Activated CD4-positive, alpha-beta T cell treated with anti-CD3 and anti-CD28 coated beads, Interleukin-2, Interleukin-6, amounts not matched to agents 100 ng/mL and 50 ng/mL, durations not matched to agents 16 hours and 8 hours (primary cell): Measurements from ENCODE around the gene TRMU.
"Not testable (repeated sequence)": the region's sequence is repeated elsewhere in the genome, so short reads cannot be mapped to it uniquely, and the experiment has no call there.

ENCODE experiments used
- DNase-seq: peaks from one replicate; pipeline ENCODE4 v3.0.0-alpha.2; 2020

Gene TRMU

DNA sequence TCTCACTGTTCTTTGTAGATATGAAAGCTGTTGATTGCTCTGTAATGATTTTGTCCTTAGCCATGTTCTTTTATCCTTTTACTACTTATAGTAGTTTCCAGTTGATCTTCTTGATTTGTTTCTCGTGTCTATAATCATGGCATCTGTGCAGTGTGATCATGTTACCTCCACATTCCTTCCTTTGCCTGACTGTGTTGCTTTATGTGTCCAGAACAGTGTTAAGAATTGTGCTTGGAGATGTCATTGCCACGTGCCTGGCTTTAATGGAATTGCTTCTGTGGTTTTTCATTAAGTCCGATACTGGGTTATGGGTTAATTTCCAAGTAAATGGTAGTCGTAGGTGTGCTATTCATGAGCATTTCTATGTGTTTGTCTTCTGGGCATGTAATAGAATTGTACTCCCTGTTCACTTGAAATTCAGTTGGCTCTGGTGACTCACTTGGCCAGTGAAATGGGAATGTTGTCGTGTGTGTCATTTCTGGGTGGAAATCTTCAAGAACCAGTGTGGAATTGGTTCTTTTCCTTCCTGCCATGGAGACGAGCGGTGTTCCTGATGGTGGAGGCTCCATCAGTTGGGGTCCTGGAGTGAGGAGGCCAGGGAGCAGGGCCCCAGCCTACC lies 32.1 kb upstream of the TRMU start:
- DNase-seq, result no peak

DNA sequence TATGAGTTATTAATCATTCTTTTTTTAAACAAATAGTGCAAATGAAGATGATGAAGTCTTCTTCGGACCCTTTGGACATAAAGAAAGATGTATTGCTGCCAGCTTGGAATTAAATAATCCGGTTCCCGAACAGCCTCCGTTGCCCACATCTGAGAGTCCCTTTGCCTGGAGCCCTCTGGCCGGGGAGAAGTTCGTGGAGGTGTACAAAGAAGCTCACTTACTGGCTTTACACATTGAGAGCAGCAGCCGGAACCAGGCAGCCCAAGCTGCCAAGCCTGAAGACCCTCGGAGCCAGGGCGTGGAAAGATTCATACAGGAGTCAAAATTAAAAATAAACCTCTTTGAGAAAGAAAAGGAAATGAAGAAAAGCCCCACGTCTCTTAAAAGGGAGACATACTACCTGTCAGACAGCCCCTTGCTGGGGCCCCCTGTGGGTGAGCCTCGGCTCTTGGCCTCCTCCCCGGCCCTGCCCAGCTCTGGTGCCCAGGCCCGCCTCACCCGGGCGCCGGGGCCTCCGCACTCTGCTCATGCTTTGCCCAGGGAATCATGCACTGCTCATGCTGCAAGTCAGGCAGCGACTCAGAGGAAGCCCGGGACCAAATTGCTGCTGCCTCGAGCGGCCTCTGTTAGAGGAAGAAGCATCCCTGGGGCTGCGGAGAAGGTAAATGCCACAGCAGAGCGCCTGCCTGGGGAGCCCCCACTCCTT lies 27.1 kb upstream of the TRMU start:
- no peak for DNase-seq

DNA sequence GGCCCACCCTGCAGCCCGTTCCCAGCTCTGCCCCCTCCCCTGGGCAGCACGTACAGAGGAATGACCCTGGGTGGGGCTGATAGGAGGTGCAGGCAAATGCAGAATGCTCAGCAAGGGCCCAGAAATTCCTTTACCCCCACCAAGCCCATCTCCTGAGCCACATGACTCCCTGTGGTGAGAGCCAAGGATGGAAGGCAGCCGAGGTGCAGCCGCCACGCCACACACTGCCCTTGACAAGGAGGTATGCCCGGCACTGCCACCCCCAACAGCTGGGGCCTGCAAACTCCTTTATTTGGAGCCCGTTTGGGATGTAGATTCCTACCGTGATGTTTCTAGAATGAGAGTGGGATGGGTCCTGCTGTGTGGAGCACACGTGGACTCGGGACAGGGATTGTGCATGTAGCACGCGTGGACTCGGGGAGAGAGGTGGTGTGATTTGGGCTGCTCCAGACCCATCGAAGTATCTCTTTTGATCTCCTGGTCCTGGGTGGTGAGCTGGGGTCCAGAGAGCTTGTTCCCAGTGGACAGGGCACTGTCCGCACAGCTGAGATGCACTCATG lies 25.9 kb upstream of the TRMU start:
- no peak for DNase-seq

DNA sequence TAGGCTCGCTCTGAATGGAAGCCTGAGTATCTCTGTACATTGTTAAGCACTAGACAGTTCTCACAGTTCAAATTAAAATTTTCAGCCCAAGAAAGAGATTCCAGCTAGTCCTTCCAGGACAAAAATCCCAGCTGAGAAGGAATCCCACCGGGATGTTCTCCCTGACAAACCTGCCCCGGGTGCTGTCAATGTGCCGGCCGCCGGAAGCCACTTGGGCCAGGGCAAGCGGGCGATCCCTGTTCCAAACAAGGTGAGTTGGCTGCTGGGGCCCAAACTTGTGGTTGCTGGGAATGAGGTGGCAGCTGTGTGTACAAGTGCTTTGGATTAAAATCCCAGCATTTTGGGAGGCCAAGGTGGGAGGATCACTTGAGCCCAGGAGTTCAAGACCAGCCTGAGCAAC lies 23.5 kb upstream of the TRMU start:
- no peak for DNase-seq

DNA sequence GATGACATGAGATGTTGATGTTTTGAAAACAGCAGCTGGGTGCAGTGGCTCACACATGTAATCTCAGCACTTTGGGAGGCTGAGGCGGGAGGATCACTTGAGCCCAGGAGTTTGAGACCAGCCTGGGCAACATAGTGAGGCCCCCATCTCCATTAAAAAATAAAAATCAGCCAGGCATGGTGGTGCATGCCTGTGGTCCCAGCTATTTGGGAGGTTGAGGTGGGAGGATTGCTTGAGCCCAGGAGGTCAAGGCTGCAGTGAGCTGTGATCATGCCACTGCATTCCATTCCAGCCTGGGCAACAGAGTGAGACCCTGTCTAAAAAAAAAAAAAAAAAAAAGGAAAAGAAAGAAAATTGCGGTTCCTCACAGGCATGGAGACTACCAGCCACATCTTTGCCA lies 22.7 kb upstream of the TRMU start:
- DNase-seq, result not testable (repeated sequence)

DNA sequence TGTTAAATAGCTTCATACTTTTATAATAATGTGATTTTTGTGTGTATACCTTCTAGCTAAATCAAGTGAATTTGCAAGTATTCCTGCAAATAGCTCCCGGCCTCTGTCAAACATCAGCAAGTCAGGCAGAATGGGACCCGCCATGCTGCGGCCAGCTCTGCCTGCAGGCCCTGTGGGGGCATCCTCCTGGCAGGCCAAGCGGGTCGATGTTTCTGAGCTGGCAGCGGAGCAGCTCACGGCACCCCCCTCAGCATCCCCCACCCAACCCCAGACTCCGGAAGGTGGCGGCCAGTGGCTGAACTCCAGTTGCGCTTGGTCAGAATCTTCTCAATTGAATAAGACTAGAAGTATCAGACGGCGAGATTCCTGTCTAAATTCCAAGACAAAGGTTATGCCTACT lies 19.5 kb upstream of the TRMU start:
- no peak for DNase-seq

DNA sequence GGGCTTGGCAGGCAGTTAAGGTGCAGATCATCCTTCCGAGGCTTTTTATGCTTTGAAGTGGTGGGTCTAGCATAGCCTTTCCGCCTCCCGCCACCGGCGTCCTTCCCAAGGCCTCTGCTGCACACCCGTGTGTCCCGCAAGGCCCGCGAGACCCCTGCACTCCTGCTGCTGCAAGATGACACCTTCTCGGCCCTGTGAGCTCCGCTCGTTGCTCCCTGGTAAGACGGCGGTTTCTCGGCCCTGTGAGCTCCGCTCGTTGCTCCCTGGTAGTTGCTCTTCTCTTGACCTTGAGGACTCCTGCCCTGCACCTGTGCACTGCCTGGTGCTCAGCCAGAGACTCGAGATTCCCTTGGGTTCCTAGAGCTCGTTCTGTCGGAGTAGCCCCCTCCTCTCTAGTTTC lies 17.9 kb upstream of the TRMU start:
- DNase-seq, result no peak

DNA sequence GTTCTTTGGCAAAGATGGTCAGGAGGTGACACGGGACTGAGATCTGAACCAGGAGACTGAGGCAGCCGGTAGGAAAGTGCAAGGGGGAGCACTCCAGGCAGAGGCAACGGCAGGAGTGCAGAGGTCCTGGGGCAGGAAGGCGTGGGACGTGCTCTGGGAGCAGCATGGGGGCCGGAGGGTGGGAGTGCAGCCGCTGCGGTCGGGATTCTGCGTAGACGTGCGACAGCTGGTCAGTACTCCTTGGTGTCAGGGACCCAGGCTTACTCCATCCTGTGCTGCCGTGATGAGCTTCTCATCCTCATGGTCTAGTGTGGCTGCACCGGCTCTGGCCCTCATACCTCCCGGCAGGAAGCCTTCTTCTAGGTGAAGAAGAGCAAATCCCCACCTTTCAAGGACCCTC lies 16.9 kb upstream of the TRMU start:
- DNase-seq, result no peak

DNA sequence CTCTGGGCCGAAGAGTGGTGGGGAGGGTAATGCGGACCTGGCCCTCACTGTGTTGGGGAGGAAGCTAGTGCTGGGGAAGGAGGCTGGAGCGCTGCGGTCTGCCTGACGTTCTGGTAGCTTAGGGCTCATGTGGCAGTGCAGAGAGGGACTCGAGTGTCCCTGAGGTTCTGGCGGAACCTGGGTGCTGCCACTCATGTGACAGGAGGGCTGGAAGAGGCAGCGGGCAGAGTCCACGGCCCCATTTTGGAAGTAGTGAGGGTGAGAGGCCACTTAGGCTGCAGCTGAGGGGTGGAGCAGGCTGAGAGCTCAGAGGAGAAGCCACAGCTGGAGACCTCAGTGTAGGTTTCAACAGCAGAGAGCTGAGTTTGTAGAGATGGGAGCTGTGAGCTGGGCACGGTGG lies 16.2 kb upstream of the TRMU start:
- DNase-seq, result no peak

DNA sequence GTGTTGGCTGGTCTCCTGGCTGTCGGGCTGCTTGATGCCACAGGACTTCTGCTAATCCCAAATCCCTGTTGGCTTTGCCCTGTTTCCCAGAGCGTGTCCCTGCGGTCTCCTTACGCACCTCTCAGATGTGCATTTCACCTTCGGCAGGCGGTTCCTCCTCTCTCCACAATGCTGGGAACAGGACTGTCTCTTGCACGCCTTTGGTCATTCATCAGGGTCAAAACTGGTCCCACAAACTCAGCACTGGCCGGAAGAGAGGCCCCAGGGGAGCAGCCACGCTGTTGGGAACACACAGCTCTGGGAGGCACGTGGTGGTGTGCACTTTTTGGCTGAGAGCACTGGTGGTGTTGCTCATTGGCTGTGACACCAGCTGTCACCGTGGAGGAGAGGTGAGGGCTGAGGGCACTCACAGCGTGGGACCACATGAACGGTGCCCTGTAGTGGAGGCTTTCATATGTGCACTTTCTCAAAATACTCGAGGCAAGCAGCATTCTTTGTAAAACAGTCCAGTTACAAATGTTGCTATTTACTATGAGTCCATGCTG lies 15.3 kb upstream of the TRMU start:
- no peak for DNase-seq

DNA sequence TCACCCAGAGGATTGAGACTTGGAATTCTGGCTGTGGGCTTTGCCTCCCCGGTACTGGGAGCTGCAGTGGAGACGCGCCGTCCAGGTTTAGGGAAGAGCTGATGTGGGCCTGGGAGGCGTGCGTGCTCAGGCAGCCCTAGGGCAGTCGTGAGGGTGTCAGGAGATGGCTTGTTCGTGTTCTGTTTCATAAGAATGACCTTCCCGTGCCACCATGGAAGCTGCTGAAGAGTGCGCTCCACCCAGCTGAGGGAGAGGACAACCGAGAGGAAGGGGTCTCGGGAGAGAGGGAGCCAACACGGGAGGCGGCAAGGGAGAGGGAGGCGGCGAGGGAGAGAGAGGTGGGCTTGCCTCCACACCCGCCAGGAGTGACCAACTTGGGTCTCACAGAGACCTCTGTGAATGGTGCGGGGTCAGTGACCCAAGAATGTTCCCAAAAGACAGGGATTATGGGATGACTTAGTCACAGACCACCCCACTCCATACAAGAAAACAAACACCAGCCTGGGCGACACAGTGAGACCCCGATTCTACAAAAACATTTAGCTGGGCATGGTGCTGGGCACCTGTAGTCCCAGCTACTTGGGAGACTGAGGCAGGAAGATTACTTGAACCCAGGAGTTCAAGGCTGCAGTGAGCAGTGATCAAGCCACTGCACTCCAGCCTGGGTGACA lies 14.7 kb upstream of the TRMU start:
- DNase-seq, result no peak

DNA sequence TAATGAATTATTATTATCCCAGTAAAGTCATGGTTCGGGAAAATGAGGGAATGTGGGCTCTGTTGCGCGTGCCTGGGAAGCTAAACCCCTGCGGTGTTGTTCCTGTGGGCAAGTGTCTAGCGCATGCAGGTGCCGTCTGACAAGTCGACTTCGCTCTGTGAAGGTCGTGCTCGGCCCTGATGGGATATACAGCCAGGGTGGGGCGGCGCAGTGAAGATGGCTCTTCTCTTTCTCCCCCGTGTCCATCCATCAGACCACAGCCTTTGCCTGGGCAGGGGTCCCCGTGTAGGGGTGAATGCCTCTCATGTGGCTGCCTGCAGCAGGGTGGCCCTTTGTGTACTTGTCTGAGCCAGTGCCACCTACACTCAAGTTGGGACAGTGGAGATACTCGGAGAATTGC lies 12.8 kb upstream of the TRMU start:
- no peak for DNase-seq

DNA sequence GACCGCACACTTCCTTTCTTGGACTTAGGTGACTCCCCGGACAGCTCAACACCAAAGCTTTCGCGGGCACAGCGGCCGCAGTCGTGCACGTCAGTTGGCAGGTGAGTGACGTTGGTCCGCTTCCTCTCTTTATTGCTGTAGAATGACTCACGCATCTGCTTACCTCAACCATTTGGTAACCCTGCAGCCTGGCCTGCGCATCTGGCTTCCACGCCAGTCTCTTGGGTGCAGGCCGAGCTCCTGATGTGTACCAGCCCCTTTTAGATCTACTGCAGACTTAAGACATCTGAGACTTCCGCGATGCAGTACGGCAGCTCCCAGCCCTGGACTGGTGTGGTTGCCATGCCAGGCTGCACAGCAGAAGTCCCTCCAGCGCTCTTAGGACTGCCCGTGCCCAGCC lies 12.4 kb upstream of the TRMU start:
- no peak for DNase-seq

DNA sequence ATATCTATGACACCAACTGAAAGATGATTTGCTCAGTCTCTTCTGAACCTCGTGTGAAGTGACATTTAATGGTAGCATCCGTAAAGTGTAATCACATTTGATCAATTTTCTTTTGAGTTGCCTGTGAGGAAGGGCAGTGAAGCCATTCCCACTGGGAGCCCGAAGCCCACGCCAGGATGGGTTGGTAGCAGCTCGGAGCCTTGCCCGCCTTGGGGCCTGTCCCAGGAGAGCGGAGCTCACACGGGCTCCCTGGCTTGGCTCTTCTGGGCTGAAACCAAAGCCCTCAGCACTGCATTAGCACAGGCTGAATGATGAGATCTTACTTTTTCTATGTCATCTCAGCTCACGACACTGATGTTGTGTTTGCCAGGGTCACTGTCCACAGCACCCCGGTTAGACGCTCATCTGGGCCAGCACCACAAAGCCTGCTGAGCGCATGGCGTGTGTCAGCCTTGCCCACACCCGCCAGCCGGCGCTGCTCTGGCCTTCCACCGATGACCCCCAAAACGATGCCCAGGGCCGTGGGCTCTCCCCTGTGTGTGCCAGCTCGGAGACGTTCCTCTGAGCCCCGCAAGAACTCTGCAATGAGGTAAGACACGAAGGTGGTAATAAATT lies 9.3 kb upstream of the TRMU start:
- DNase-seq, result no peak

DNA sequence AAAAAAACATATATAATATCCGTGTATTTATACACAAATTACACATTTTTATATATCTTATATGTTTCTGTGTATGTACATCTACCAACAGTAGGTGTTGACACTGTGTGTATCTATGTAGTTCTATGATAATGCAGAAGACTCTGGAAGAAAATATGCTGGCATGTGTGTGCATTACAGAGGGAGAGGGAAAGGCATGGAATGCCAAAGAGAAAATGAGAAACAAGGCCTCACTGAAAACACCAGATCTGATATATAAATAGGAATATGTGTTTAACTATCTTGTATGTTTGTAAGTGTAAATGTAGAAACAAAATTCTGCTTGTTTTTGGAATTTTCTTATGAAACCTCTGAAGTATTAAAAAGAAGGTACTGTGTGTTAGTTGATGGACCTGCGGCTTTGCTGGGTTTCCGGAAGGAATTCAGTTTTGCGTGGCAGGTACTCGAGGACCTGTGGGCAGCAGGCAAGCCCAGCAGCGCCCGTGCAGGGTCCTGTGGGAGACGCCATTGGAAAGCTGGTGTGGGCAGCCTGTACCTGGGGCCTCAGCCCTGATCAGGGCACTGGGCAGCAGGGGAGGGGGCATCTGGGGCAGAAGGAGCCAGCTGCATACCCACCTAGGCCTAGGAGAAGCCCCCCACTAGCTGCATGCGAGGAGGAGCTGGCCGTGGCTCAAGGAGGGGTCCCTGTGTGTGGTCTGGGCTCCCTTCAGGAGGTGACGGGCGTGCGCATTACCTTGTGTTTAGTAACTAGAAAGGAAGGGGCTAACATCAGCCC lies 7.6 kb upstream of the TRMU start:
- no peak for DNase-seq

DNA sequence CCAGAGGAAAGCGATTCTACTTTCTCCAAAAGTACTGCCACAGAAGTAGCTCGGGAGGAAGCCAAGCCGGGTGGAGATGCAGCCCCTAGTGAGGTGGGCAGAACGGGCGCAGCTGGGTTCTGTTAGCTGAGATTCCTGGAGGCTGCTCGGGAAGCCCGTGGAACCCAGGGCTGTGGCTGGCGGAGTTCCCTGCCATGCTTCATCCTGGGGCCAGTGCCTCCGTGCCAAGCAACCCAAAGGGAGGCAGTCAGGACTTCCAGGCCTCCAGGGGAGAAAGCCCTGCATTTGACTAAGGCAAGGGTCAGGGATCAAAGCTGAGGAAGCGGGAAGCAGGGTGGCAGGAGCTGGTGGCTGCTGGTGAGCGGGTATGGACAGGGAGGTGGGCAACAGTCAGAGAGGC lies 6.7 kb upstream of the TRMU start:
- no peak for DNase-seq

DNA sequence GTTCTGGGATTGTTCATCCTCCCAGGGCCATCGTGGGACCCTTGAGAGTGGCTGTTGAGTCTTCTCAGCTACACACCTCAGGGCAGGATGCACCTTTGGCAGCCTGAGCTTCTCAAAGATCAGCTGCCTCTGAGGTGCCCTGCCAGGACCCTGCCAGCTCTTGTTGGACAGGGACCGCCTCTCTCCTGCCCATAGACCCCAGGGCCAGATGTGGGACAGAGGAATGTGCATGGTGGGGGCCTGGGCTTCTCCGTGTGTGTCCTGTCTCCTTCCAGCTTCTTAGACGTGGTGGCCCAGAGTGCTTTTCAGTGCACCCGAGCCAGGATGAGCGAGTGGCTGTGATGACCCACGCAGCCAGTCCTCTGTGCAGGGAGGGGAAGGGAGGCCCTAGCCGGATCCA lies 5.9 kb upstream of the TRMU start:
- DNase-seq, result no peak

DNA sequence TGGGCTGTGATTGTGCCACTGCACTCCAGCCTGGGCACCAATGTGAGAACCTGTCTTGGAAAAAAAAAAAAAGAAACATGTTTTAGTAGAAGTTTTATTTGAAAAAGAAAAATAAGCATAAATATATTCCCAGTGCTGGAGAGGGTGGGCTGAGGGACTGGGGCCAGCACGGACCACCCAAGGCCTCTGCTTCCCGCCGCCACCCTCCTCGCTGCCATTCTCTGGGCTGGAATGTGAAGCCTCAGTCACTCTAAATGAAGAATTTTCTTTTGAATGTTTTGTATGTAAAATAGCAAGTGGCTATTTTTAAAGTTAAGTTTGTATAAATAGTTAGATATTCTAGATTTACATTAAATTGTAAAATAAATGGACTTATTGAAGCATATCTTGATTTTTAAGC lies 5.1 kb upstream of the TRMU start:
- no peak for DNase-seq

DNA sequence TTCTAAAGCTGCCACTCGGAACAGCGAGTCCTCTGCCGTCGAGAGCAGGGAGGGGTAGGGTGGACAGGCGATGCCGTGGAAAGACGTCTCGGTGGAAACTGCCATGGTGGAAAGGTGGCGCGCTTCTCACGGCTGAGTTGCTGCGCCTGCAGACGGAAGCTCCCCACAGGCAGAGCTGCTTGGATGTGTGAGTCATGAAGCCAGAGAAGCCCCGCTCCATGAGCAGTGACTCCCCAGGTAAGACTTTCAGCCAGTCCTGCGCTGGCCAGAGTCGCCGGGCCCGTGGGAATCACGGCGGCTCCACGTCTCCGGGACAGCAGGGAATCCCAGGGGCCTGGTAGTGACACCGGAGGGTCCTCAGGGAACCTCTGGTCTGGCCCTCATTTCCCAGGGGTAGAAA lies 4.0 kb upstream of the TRMU start:
- DNase-seq, result no peak

DNA sequence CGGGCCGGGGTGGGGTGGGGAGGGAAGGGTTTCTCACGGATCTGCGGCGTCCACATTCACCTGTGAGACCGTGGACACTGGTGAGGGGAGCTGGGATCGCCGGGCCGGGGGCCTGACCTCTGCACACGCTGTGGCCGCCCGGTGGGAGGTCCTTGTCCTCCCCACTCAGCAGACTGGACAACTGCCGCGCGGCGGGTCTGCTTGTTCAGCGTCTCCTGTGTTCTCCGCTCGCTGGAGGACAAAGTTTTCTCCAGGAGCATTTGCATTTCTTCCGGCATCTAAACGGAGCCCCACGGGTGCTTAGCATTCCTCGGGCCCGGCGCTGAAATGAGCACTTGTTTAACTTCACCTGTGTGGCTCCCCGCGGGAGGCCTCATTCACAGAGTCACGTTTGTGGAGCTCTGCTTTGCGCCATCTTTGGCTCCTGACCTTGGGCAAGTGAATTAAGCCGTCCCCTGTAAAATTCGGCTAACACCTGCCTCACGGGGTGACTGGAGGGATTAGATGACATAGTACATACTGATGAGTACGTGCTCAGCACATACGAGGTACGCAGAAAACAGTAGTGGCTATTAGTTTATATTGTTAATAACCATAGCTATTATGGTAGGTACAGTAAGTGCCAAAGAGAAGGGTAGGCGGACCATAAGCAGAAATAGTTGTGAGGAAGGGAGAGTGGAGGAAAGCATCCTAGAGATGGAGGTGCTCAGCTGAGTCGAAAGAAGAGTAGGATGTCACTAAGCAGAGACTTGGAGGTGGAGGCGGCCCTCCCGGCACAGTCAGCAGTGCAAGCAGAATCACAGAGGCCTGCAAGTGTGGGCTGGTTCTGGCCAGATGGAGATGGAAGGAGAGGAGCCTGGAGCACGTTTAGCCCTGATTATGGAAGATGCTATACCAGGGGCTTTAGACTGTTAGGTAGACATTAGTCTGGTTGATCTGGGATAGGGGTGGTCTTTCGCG lies 885 bp downstream of the TRMU start:
- peak; percentile 42 for DNase-seq

DNA sequence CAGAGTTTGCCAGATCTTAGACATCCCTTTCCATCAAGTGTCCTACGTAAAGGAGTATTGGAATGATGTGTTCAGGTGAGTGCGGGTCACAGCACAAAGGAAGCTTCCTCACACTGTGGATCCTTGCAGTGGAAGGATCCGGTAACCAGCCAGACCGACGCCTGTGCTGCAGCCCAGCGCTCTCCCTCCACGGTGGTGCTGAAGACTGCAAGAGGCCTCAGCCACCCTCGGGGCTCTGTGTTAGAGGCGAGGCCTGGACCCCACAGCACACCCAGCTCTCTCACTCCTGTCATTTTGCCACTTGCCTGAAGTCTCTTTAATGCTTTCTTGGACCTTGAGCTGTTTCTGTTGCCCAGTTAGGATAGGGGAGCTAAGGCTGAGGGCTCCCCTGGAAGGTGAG lies 2.4 kb downstream of the TRMU start:
- DNase-seq, result no peak

DNA sequence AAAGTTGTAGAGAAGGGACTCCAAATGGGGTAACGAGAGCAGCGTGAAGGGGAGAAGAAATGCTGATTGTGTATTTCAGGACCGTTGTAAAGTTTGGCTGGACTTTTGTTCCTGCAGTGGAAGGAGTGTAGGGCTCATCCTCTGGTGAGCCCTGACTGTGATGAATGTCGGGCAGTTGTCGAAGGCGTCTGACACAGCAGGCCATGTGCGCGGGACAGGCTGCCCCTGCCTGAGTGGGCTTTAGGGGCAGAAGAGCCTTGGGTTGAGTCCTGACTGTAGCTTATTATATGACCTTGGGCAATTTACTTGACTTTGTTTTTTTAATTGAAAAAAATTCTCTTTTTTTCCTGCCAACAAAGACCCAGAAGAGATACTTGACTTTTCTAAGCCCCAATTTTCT lies 3.1 kb downstream of the TRMU start:
- no peak for DNase-seq
